H7 (cell line): Measurements from ENCODE around the gene EIF2S2. TPM values are rescaled to one million over a fixed set of nuclear protein-coding genes. Genes with fewer than 3 reads are reported as not detected.
A peak's percentile ranks its signal among the peaks of the same experiment; 100 is the strongest.

ENCODE experiments used
- DNase-seq: peaks from one replicate; pipeline ENCODE4 v3.0.0; 2012
- H3K27me3 ChIP-seq: 2 replicates; pipeline ENCODE4 v1.6.0; 2011; ENCODE audit warnings: mild to moderate bottlenecking, low read length; ENCODE audit not compliant: control insufficient read depth, insufficient read depth
- H3K36me3 ChIP-seq: replicated peaks from 2 replicates; pipeline ENCODE4 v1.5.1; 2011; ENCODE audit warnings: low read length; ENCODE audit not compliant: control insufficient read depth, insufficient read depth
- H3K4me3 ChIP-seq: 2 replicates; pipeline ENCODE4 v1.5.1; 2011; ENCODE audit warnings: low read depth, mild to moderate bottlenecking, control low read depth, low read length, moderate library complexity; ENCODE audit not compliant: insufficient read depth
- total RNA-seq: library from RNA; depleted of rRNA; stranded (reverse); fragments of >200 nt; shearing (Covaris generic); gene quantifications from 2 replicates; pipeline ENCODE4 v1.2.3, GENCODE V29; 2014

EIF2S2 gene
- total RNA-seq, 1 experiment from 2014 or later: 106 TPM

DNA sequence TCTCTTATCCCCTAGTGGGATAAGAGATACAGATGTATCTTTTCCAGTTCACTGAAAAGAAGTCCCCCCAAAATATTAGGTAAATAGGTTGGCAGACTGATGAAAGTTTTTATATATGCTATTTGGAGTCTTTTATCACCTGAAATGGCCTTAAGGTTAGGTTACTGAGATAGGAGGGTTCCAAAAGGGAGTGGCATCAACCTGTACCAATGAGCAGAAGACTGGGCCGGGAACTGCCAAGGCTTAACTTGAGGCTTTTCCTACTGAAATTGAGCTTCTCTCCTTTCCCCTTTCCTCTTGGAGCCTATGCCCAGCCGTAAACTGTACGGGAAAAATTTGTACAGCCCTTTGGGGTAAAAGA is 42.0 kb downstream of the EIF2S2 start:
- Histone ChIP-seq H3K27me3 (no peaks in the 10 kb centered on the region), H3K36me3 (no peaks in the 10 kb centered on the region), H3K4me3 (no peak overlapping the region)
- no peak for DNase-seq

DNA sequence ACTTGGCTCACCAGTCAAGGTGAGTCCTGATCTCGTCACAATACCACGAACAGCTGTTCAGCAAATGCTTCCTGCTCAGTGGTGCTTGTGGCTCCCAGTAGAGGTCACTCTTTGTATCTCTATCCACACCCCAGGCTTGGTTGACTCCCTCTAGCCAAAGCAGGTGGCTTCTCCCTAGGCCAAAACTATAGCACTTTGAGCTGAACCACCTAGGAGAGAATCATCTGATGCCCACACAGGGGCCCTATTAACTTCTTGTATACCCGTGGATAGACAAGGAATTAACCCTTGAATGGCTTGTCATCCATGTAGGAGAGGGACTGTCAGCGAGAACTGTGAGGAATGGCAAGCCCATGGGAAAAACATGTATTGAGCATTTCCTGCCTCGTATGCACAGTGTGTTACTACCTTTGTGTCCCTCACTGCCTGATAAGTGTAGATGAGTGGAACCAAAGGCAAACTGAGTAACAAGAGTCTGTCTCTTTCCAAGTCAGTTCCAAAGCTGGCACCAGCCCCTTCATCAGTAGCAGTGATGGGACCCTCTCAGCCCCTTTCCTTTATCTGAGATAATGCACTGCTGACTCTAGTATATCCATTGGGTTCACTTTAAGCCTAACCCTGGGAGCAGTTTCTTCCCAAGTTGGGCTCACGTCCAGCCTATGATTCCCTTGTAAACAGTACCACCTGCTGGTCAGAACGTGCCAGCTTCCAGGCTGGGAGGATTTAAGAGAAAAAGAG is 42.5 kb downstream of the EIF2S2 start:
- H3K4me3 ChIP-seq: no peak overlapping the region
- DNase-seq: peak; percentile 85
- no peaks in the 10 kb centered on the region for H3K36me3 ChIP-seq
- H3K27me3 ChIP-seq: no peaks in the 10 kb centered on the region

DNA sequence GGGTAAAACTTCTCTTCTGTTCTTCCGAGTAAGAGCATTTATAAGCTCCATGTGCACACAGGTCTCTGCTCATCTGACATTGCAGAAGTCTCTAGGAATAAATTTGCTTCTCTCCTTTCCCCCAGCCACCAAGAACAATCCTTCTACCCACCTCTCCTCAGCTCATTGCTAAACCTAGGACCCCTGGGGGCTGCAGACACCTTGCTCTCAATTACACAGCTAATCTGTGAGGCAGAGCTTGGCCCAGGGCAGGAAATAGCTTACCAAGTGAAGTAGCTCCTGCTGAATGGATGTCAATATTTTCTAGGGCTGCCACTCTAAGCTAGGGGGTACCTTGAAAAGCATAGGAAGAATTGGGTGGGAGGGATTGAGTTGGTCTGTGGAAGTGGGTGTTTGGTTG is 44.0 kb downstream of the EIF2S2 start:
- Histone ChIP-seq H3K4me3 (no peak overlapping the region), H3K36me3 (no peaks in the 10 kb centered on the region), H3K27me3 (no peaks in the 10 kb centered on the region)
- DNase-seq: no peak

DNA sequence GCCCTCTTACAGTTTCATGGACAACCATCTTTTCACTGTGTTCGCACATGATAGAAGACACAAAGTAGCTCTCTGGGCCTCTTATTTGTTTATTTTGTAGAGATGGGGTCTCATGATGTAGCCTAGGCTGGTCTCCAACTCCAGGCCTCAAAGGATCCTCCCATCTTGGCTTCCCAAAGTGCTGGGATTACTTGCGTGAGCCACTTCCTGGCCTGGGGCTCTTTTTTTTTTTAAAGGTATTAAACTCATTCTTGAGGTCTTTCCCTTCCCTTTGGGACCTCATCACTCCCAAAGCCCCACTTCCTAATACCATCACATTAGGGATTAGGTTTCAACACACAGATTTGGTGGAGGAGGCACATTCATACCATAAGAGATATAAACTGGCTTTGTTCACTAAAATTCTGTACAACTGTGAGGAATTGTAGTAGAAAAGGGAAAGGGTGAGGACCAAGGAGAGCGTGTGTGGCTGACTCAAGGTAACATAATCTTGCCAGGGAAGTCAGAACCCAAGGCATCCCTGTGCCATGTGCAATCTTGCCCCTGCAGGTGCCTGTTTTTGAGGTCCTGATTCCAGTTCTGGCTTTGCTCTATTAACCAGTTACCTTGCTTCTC is 45.5 kb downstream of the EIF2S2 start:
- DNase-seq: no peak
- H3K4me3 ChIP-seq: no peak overlapping the region
- H3K36me3 ChIP-seq: no peaks in the 10 kb centered on the region
- no peaks in the 10 kb centered on the region for H3K27me3 ChIP-seq

DNA sequence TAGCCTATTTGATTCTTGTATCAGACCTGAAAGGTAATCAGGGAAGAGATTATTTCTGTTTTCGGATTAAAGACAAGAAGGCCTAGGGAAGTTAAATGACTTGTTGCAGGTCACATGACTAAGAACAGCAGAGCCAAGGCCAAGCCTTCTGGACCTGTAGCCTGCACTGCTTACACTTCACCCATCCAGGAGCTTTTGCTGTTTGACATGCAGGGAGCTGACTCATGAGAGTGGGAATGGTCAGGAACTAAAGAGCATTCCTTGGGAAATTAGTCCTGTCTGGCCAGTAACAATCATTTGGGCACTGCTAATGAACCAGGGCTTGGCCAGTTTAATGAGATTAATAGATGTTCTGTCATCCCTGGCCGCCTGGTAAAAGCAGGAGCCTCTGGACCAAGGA is 46.8 kb downstream of the EIF2S2 start:
- no peak overlapping the region for H3K4me3 ChIP-seq
- no peak for DNase-seq

DNA sequence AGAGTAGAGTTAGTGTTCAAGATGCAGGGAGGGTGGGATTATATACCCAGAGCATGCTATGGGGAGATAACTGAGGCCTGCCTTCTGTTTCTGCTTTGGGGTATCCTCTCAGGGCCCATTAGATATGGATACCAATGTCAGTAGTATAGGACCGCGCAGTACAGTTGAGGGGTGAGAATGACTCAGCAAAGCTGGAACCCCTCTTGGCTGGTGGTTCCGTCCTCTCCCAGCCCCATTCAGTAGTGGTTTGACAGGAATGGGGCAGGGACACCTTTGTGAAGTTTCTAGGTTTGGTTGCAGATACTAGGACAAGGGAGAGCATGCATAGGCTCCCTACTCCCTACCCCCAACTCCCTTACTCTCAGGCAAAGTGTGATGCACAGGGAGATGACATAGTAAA is 47.8 kb downstream of the EIF2S2 start:
- no peak for DNase-seq
- Histone ChIP-seq H3K36me3 (no peaks in the 10 kb centered on the region), H3K4me3 (no peak overlapping the region), H3K27me3 (no peaks in the 10 kb centered on the region)

More for the DNA sequence above, 46.8 kb downstream of the EIF2S2 start:
- no peaks in the 10 kb centered on the region for H3K36me3 ChIP-seq
- no peaks in the 10 kb centered on the region for H3K27me3 ChIP-seq

DNA sequence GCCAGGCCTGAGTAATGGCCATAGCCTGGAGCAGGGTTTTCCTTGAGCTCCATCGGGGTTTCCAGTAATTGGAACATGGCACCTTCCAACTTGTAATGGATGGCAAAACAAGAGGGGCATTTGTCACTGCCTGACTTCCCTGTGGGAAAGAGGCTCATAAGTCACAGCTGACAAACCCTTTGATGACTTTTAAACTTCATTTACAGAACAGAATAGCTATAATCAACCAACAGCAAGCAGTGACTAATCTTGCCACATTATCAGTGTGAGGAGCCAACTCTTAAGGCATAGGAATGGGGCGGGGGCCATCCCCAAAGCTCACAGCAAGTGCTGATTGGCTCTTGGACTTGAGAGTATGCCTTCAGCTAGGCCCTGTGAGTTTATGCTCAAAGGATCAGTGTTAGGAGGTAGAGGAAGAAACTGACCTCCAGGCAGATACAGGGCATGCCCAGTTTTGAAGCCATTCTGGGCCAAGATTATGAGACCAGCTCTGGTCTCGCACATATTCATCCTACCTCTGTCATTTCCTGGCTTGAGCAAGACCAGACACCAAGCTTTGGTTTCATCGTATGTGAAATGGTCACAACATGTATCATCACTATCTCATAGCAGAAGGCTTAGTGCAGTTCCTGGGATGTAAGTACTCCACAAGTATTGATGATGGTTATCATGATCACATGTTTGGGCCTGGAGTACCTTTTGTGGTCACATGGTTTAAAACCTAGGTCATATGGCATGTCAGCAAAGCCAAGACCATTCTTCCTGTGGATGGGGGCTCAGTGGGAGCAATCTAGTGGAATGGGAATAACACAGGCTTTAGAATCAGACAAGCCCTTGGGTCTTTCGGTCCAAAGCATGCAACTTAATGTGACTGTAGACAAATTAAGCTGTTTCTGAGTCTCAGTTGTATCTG is 49.2 kb downstream of the EIF2S2 start:
- Histone ChIP-seq H3K27me3 (no peaks in the 10 kb centered on the region), H3K4me3 (no peak overlapping the region), H3K36me3 (no peaks in the 10 kb centered on the region)
- DNase-seq: no peak

DNA sequence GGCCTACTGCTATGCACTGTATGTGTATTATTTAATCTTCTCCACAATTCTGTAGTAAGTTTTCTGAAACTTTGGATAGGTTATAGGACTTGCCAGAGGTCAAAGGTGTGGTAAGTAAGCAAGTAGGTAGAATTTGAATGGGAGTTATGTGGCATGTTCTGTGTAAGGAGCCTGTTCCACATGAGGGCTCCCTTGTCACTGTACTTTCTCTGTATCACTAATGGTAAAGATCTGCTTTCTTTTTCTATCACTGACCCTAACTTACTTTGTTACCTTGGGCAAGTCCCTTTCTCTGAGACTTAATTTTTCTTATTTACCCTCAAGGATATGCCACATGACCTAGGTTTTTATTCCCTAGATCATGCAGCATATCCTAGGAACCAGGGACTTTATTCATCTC is 50.3 kb downstream of the EIF2S2 start:
- no peaks in the 10 kb centered on the region for H3K27me3 ChIP-seq
- no peaks in the 10 kb centered on the region for H3K36me3 ChIP-seq
- H3K4me3 ChIP-seq: no peak overlapping the region
- DNase-seq: no peak

DNA sequence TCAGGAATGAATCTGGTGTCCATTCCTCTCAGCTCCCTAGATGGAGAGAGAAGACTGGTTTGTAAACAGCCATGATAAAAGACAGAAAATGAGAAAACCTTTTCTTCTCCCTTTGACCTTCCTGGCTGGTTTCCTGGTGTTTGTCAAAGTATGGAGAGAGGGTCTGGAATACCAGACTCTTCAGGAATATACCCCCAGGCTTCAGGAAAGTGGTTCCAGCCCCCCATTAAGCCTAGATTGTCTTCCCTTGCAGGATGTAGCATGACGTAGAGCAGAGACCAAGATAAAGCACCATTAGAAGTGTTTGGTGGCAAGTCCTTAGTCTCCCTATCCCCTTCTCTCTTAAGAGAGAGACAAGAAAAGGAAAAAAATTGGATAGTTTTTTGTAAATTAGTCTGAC is 51.1 kb downstream of the EIF2S2 start:
- H3K27me3 ChIP-seq: no peaks in the 10 kb centered on the region
- H3K36me3 ChIP-seq: no peaks in the 10 kb centered on the region
- H3K4me3 ChIP-seq: no peak overlapping the region
- DNase-seq: no peak

DNA sequence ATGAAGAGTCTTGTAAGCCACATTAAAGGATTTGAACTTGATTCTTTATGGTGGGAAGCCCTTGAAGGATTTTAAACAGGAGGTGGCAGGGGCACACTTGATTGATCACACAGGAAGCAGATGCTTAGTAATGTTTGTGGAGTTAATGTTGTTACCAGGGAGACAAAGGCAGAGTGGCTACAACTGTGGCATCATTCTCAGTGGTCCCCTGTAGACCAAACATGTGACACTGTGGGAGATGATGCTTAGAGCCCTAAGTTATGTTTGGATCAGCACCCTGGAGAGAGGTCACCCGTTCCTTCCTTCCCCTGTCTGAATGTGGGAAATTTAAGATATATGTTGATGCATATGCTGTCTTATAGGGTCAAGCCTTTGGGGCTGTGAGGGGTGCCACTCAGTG is 53.2 kb downstream of the EIF2S2 start:
- H3K27me3 ChIP-seq: no peaks in the 10 kb centered on the region
- no peak overlapping the region for H3K4me3 ChIP-seq
- no peak for DNase-seq
- H3K36me3 ChIP-seq: no peaks in the 10 kb centered on the region

DNA sequence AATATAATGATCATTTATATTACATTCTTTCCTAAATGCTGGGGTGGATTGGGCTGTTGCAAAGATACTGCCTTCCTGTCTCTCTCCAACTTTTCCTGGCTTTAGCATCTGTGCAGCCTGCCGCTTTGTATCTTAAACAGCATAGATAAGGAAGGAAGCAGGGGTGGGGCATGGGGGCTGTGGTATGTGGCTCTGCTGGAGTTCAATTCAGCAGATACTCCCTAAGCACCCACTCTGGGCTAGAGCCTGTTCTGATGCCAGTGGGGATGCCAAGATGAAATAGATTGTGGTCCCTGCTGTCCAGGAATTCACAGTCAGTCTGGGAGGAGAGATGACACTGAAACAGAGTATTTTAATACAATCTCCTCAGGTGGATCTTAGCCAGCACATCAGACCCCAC is 56.8 kb downstream of the EIF2S2 start:
- no peaks in the 10 kb centered on the region for H3K27me3 ChIP-seq
- H3K4me3 ChIP-seq: no peak overlapping the region
- no peaks in the 10 kb centered on the region for H3K36me3 ChIP-seq
- no peak for DNase-seq

DNA sequence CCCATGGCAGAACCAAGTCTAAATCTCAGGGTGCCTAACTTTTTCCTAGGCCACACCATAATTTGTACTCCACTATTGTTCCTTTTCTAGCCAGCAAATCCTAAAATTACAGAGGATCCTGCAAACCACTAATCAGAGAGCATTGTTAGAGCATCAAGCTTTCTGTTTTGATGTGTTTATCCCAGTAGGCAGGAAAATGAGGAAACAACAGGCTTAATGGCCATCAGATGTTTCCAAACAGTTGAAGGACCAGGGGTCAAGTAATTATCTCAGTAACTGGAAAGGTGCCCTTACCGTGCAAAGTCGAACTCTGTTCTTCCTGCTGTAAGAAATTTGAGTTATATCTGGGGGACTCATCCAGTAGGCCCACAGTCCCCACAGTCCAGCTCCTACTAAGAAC is 59.6 kb downstream of the EIF2S2 start:
- no peaks in the 10 kb centered on the region for H3K27me3 ChIP-seq

DNA sequence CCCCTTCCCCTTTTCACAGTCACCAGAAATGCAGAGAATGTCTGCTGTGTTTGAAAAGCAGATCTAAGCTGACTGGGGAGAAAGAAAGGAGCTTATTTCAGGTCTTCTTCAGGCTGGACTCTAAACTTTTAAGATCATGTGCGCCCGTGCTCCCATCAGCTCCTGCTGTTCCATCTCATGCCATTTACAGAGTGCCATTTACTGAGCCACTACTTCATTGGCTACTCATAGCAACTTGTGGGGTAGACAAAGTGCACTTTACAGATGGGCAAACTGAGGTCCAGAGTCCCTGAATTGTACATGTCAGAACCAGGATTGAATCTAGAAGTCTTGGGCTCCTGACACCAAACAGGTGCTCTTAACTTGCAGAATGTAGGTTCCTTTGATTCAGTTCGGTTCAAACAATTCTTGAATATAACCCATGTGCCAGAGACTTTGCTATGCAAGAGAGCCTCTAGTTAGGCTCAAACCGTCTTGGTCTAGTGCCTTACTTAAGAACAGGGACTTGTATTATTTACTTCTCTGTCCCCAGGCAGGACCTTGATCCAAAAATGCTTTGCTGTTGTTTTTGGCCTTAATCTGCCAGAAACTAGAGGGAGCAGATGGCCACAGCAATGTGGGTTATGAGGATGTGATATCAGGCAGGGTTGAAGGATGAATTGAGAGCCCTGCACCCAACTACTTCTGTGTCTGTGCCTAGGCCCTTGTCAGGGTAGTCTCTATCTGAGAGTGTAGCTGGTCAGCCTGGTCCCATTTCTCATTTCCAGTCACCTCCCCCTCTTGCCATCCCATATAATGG is 61.9 kb downstream of the EIF2S2 start:
- no peak for DNase-seq
- no peaks in the 10 kb centered on the region for H3K27me3 ChIP-seq
- H3K36me3 ChIP-seq: no peaks in the 10 kb centered on the region
- H3K4me3 ChIP-seq: no peak overlapping the region

More for the DNA sequence above, 59.6 kb downstream of the EIF2S2 start:
- H3K36me3 ChIP-seq: no peaks in the 10 kb centered on the region
- DNase-seq: no peak
- H3K4me3 ChIP-seq: no peak overlapping the region

DNA sequence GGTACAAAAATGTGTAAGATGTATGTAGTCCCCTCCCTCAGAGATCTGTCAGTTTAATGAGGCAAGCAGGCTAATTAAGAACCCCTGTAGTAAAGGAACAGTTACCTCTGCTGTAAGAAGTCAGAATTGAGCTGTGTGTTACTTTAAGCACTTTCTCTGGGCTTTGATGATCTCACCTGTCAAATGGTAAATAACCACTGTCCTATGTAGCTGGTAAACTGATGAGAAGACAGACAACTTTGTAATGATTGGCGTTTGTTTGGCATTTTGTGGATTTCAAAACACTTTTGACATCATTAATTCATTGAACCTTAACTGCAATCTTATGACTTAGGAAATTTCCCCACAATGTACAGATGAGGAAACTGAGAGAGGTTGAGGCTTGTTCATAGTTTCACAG is 62.7 kb downstream of the EIF2S2 start:
- no peak for DNase-seq
- Histone ChIP-seq H3K4me3 (no peak overlapping the region), H3K27me3 (no peaks in the 10 kb centered on the region), H3K36me3 (no peaks in the 10 kb centered on the region)
